K562 (cell line): ENCODE data around the gene PRKCQ. TPM values are rescaled to one million over a fixed set of nuclear protein-coding genes. Genes with fewer than 3 reads are reported as not detected.

Experiments used
- ATF6 ChIP-seq: sonication (generic); formaldehyde crosslinking; IDR thresholded peaks from 2 replicates; pipeline ENCODE4 v1.4.0; 2020; ENCODE audit warnings: mild to moderate bottlenecking, missing genetic modification reagents
- HNRNPH1 ChIP-seq: fragments of 200-400 bp; formaldehyde crosslinking; optimal IDR thresholded peaks from 2 replicates; pipeline ENCODE3; 2017; ENCODE audit warnings: low read depth, mild to moderate bottlenecking, low read length, moderate library complexity
- MAZ ChIP-seq, 2 experiments: fragments of 450-650 bp in 1 of 2; sonication (generic) in 1 of 2; formaldehyde crosslinking; IDR thresholded peaks in 1 of 2; conservative IDR thresholded peaks in 1 of 2; 2 replicates each; pipeline versions ENCODE4 v1.4.0 to v1.5.0; 2020; ENCODE audit warnings: mild to moderate bottlenecking in 1 of 2, missing genetic modification reagents in 1 of 2
- MTA2 ChIP-seq: fragments of 450-650 bp; IDR thresholded peaks from 2 replicates; pipeline ENCODE4 v1.6.1; 2016; ENCODE audit warnings: low read depth
- NCOA6 ChIP-seq: fragments of 450-650 bp; IDR thresholded peaks from 2 replicates; pipeline ENCODE4 v1.6.1; 2017; ENCODE audit warnings: mild to moderate bottlenecking
- NFYB ChIP-seq: IDR thresholded peaks from 2 replicates; pipeline ENCODE4 v1.6.1; 2011; ENCODE audit warnings: mild to moderate bottlenecking, moderate library complexity; ENCODE audit not compliant: insufficient read length; ENCODE audit errors: extremely low read depth
- NUFIP1 ChIP-seq: fragments of 450-650 bp; IDR thresholded peaks from 2 replicates; pipeline ENCODE4 v1.6.1; 2018; ENCODE audit not compliant: partially characterized antibody
- POLR2B ChIP-seq: fragments of 450-650 bp; IDR thresholded peaks from 2 replicates; pipeline ENCODE4 v1.6.1; 2018; ENCODE audit warnings: low read depth; ENCODE audit not compliant: partially characterized antibody
- SAFB2 ChIP-seq: fragments of 200-400 bp; formaldehyde crosslinking; IDR thresholded peaks from 2 replicates; pipeline ENCODE4 v1.6.1; 2018; ENCODE audit warnings: borderline replicate concordance, low read length, low read depth, moderate library complexity; ENCODE audit not compliant: severe bottlenecking
- SOX6 ChIP-seq: fragments of 450-650 bp; IDR thresholded peaks from 2 replicates; pipeline ENCODE4 v1.6.1; 2014; ENCODE audit warnings: mild to moderate bottlenecking
- SP2 ChIP-seq: IDR thresholded peaks from 2 replicates; pipeline ENCODE4 v1.6.1; 2011; ENCODE audit warnings: mild to moderate bottlenecking, low read depth, low read length, moderate library complexity; ENCODE audit not compliant: poor library complexity, severe bottlenecking; ENCODE audit errors: extremely low read depth
- ZFX ChIP-seq: sonication (generic); formaldehyde crosslinking; IDR thresholded peaks from 2 replicates; pipeline ENCODE4 v1.8.0; 2022; ENCODE audit warnings: mild to moderate bottlenecking, missing genetic modification reagents, moderate library complexity
- ZNF717 ChIP-seq: fragments of 250-450 bp; sonication (Bioruptor Pico); IDR thresholded peaks from 2 replicates; pipeline ENCODE4 v1.5.0; 2021
- ZNF766 ChIP-seq: fragments of 200-800 bp; sonication (Bioruptor generic); conservative IDR thresholded peaks from 2 replicates; pipeline ENCODE4 v1.6.1; 2016; ENCODE audit warnings: missing genetic modification characterization, missing compliant biosample characterization
- polyA plus RNA-seq, 8 experiments: library from polyadenylated mRNA; depleted of rRNA in 4 of 8; stranded (reverse) in 5 of 8; unstranded in 3 of 8; fragments of >200 nt; fragmentation: Nextera tagmentation in 2 of 8; fragmentation: Illumina TruSeq in 1 of 8; extraction: Ambion mirVana in 2 of 8; extraction: Trizol in 1 of 8; gene quantifications; 2 replicates each; pipeline versions ENCODE4 v1.2.1 to v1.2.3, GENCODE V29; 2011 to 2014; ENCODE audit warnings: inconsistent platforms in 1 of 8, missing spikeins in 1 of 8
- total RNA-seq, 7 experiments: library from RNA; depleted of rRNA in 6 of 7; stranded (reverse); fragments of >200 nt in 6 of 7; fragmentation: Illumina TruSeq in 2 of 7; extraction: Trizol in 2 of 7; gene quantifications; 2 replicates each; pipeline versions ENCODE4 v1.2.1 to v1.2.3, GENCODE V29; 2011 to 2021; ENCODE audit warnings: low replicate concordance in 1 of 7

The PRKCQ gene
- total and polyA plus RNA-seq, 9 of the 15 experiments (the other 6 are each of a cell fraction or from before 2014, with no cell fraction given): 4.4 to 23.3 (median 14.6) TPM

- no peak for TF ChIP-seq NFYB
- TF ChIP-seq ZNF717 (CRISPR knock-in tag): no peak
- peak; percentile 43 for TF ChIP-seq SOX6
- no peak for TF ChIP-seq NUFIP1
- TF ChIP-seq SAFB2: no peak
- peak; percentile 64 for TF ChIP-seq ZNF766 (CRISPR knock-in tag)
- no peak for TF ChIP-seq SP2
- no peak for TF ChIP-seq HNRNPH1
- TF ChIP-seq ZFX: peak; percentile 35; the same call in 1 of the 2 replicates
- no peak for TF ChIP-seq MAZ (CRISPR knock-in tag; conservative IDR thresholded peaks at IDR 0.05 in 1 of 2, IDR thresholded peaks at IDR 0.05 in 1 of 2)
- TF ChIP-seq POLR2B: no peak
- TF ChIP-seq ATF6 (CRISPR knock-in tag): no peak
- peak; percentile 59 for TF ChIP-seq MTA2
- no peak for TF ChIP-seq NCOA6
Observed at GRCh38 chr10:6514844-6515780, 65.0 kb downstream of the PRKCQ start (continued).
